Stimulated activated CD4-positive, alpha-beta T cell treated with anti-CD3 and anti-CD28 coated beads, Interleukin-1b, Interleukin-23, amount 100 ng/mL, for 24 hours (primary cell): ENCODE measurements around the gene PDPK1.
A peak's percentile ranks its signal among the peaks of the same experiment; 100 is the strongest.
"Not testable (repeated sequence)": the region's sequence is repeated elsewhere in the genome, so short reads cannot be mapped to it uniquely, and the experiment has no call there.

ENCODE experiments used
- DNase-seq, 4 experiments: peaks; one replicate each; pipeline ENCODE4 v3.0.0-alpha.2; 2020; ENCODE audit warnings: low read depth in 4 of 4, low spot score in 1 of 4

PDPK1 gene

GRCh38 chr16:2539845-2540458 is 2.1 kb downstream of the PDPK1 start:
- peak in 1 of 4 experiments; percentile 25 for DNase-seq

- not testable (repeated sequence) for DNase-seq
These were observed 3.1 kb downstream of the PDPK1 start for GRCh38 chr16:2540912-2541311.

- not testable (repeated sequence) for DNase-seq
These were observed 3.6 kb downstream of the PDPK1 start for GRCh38 chr16:2541409-2541808.

GRCh38 chr16:2543771-2544170 is 6.0 kb downstream of the PDPK1 start:
- not testable (repeated sequence) for DNase-seq

GRCh38 chr16:2550283-2550878 is 12.6 kb downstream of the PDPK1 start:
- DNase-seq = not testable (repeated sequence)

- not testable (repeated sequence) for DNase-seq
These were observed 13.6 kb downstream of the PDPK1 start for GRCh38 chr16:2551420-2551889.

- not testable (repeated sequence) for DNase-seq
These were observed 17.0 kb downstream of the PDPK1 start for GRCh38 chr16:2554709-2555425.

- DNase-seq = not testable (repeated sequence)
These were observed 19.3 kb downstream of the PDPK1 start for GRCh38 chr16:2557150-2557549.

- not testable (repeated sequence) for DNase-seq
These were observed 22.4 kb downstream of the PDPK1 start for GRCh38 chr16:2560131-2560797.

GRCh38 chr16:2560798-2561133 is 22.9 kb downstream of the PDPK1 start:
- DNase-seq = peak in 3 of 4 experiments; percentile 23 to 53 (median 50)

- DNase-seq = not testable (repeated sequence)
These were observed 29.7 kb downstream of the PDPK1 start for GRCh38 chr16:2567506-2567905.

GRCh38 chr16:2568573-2568972 is 30.8 kb downstream of the PDPK1 start:
- DNase-seq = not testable (repeated sequence)

GRCh38 chr16:2572704-2573103 is 34.9 kb downstream of the PDPK1 start:
- DNase-seq = not testable (repeated sequence)

GRCh38 chr16:2575839-2576238 is 38.0 kb downstream of the PDPK1 start:
- DNase-seq = not testable (repeated sequence)

- DNase-seq = not testable (repeated sequence)
These were observed 39.2 kb downstream of the PDPK1 start for GRCh38 chr16:2577044-2577443.

GRCh38 chr16:2578905-2579304 is 41.1 kb downstream of the PDPK1 start:
- DNase-seq = not testable (repeated sequence)

GRCh38 chr16:2580143-2580542 is 42.3 kb downstream of the PDPK1 start:
- not testable (repeated sequence) for DNase-seq

GRCh38 chr16:2580818-2581217 is 43.0 kb downstream of the PDPK1 start:
- DNase-seq = not testable (repeated sequence)

- DNase-seq = no peak
These were observed 47.2 kb downstream of the PDPK1 start for GRCh38 chr16:2584729-2585650.

GRCh38 chr16:2585651-2586081 is 47.8 kb downstream of the PDPK1 start:
- no peak for DNase-seq
